ENCODE data around the gene TCEAL6. TPM values are rescaled to one million over a fixed set of nuclear protein-coding genes. Genes with fewer than 3 reads are reported as not detected.

The TCEAL6 gene
- polyA plus RNA-seq, 1 of the 3 experiments (the other 2 are of a cell fraction), result not detected

DNA sequence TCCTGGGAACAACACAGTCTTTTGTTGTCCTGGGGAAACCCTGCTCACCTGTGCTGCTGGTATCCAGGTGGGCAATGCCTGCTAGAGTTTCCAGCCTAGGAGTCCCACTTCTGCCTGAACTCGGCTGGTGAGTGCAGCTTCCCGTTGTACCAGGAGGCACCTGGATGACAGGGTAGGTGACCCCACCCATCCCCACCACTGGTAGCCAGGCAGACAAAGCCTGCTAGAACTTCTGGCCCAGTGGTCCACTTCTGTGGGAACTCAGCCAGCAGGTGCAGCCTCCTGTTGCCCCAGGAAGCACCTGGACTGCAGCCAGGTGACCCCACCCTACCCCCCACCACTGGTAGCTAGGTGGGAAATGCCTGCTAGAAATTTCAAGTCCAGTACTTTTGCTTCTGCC is 26.5 kb downstream of the TCEAL6 start (continued):
- TF ChIP-seq, protein P1, sequence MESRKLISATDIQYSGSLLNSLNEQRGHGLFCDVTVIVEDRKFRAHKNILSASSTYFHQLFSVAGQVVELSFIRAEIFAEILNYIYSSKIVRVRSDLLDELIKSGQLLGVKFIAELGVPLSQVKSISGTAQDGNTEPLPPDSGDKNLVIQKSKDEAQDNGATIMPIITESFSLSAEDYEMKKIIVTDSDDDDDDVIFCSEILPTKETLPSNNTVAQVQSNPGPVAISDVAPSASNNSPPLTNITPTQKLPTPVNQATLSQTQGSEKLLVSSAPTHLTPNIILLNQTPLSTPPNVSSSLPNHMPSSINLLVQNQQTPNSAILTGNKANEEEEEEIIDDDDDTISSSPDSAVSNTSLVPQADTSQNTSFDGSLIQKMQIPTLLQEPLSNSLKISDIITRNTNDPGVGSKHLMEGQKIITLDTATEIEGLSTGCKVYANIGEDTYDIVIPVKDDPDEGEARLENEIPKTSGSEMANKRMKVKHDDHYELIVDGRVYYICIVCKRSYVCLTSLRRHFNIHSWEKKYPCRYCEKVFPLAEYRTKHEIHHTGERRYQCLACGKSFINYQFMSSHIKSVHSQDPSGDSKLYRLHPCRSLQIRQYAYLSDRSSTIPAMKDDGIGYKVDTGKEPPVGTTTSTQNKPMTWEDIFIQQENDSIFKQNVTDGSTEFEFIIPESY (IDR thresholded peaks at IDR 0.05; ENCODE audit: borderline replicate concordance, low read depth), result no peak
- TF ChIP-seq CHD2 (IDR thresholded peaks at IDR 0.05; ENCODE audit: low read length, partially characterized antibody) (no peak), MEF2A (IDR thresholded peaks at IDR 0.05; ENCODE audit: borderline replicate concordance, low read depth) (no peak), MXI1 (IDR thresholded peaks at IDR 0.05; ENCODE audit: low read depth, low read length) (no peak)
- TF ChIP-seq, protein P2, sequence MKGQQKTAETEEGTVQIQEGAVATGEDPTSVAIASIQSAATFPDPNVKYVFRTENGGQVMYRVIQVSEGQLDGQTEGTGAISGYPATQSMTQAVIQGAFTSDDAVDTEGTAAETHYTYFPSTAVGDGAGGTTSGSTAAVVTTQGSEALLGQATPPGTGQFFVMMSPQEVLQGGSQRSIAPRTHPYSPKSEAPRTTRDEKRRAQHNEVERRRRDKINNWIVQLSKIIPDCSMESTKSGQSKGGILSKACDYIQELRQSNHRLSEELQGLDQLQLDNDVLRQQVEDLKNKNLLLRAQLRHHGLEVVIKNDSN (IDR thresholded peaks at IDR 0.05; ENCODE audit: borderline replicate concordance, low read depth), result no peak

DNA sequence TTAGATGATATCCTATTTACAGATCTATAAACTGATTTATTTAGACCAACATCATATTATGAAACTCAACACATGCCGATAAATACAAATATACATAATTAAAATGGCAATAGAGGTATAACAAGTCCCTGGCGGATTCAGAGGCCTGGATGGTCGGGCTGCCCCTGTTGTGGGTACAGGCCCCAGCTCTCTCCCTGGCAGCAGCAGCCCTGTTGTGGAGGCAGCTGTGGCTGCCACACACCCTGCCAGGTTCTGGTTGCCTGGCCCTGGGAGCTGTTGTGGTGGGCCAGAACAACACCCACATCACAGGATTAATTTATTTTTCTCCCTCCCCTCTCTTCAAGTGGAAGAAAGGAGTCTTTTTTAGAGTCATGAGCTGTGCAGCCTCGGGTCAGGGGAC is 28.9 kb downstream of the TCEAL6 start:
- Histone ChIP-seq H3K79me2 (ENCODE audit: insufficient read depth) (no peaks in the 10 kb centered on the region), H3K27me3 (ENCODE audit: insufficient read depth) (no peaks in the 10 kb centered on the region), H4K20me1 (ENCODE audit: insufficient read depth) (no peaks in the 10 kb centered on the region), H3K9me3 (no peaks in the 10 kb centered on the region), H3K4me3 (ENCODE audit: low read depth in 2 of 2, low read length in 1 of 2) (no peak overlapping the region), H3K4me1 (ENCODE audit: control insufficient read depth in 1 of 2, insufficient read depth in 2 of 2, low read depth in 1 of 2, low read length in 1 of 2) (no peaks in the 10 kb centered on the region), H3K9ac (no peak overlapping the region), H3K4me2 (no peak overlapping the region), H3K36me3 (replicated peaks in 1 of 2; ENCODE audit: control insufficient read depth in 1 of 2, insufficient read depth in 2 of 2, low read length in 1 of 2) (no peaks in the 10 kb centered on the region), H2AFZ (ENCODE audit: low read depth) (no peak overlapping the region), H3K27ac (ENCODE audit: low read depth in 2 of 2, low read length in 1 of 2) (no peak overlapping the region), H3F3A (replicated peaks; ENCODE audit: insufficient read depth) (no peaks in the 10 kb centered on the region), H3K9me2 (no peaks in the 10 kb centered on the region)
- WGBS (ENCODE audit: low lambda C conversion rate), result 3% methylated on average over 4 of the region's 4 CpGs
- TF ChIP-seq, protein P1 (IDR thresholded peaks at IDR 0.05; ENCODE audit: borderline replicate concordance, low read depth), result no peak
- TF ChIP-seq, protein P3, sequence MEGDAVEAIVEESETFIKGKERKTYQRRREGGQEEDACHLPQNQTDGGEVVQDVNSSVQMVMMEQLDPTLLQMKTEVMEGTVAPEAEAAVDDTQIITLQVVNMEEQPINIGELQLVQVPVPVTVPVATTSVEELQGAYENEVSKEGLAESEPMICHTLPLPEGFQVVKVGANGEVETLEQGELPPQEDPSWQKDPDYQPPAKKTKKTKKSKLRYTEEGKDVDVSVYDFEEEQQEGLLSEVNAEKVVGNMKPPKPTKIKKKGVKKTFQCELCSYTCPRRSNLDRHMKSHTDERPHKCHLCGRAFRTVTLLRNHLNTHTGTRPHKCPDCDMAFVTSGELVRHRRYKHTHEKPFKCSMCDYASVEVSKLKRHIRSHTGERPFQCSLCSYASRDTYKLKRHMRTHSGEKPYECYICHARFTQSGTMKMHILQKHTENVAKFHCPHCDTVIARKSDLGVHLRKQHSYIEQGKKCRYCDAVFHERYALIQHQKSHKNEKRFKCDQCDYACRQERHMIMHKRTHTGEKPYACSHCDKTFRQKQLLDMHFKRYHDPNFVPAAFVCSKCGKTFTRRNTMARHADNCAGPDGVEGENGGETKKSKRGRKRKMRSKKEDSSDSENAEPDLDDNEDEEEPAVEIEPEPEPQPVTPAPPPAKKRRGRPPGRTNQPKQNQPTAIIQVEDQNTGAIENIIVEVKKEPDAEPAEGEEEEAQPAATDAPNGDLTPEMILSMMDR (IDR thresholded peaks at IDR 0.05), result no peak
- TF ChIP-seq RFX5 (IDR thresholded peaks at IDR 0.05; ENCODE audit: low read length) (no peak), MXI1 (IDR thresholded peaks at IDR 0.05; ENCODE audit: low read depth, low read length) (no peak)
- TF ChIP-seq, protein P4, sequence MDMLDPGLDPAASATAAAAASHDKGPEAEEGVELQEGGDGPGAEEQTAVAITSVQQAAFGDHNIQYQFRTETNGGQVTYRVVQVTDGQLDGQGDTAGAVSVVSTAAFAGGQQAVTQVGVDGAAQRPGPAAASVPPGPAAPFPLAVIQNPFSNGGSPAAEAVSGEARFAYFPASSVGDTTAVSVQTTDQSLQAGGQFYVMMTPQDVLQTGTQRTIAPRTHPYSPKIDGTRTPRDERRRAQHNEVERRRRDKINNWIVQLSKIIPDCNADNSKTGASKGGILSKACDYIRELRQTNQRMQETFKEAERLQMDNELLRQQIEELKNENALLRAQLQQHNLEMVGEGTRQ (IDR thresholded peaks at IDR 0.05; ENCODE audit: borderline replicate concordance, low read depth, low read length), result no peak
- no peak for DNase-seq
- ChIA-PET POLR2A (no interaction called here), CTCF (no interaction called here)

Other genes with a start within 250 kb of the TCEAL6 start
- gene ZMAT1, start 210.5 kb downstream of the TCEAL6 start, polyA plus RNA-seq (2012; rRNA removed), result 3.8 and 5.5 TPM in 2 replicates
- 0.12 and 0.23 TPM in 2 replicates for gene TCEAL2, start 16.8 kb downstream of the TCEAL6 start, polyA plus RNA-seq (2012; rRNA removed)
- gene BEX5, start 13.5 kb upstream of the TCEAL6 start, polyA plus RNA-seq (2012; rRNA removed), result 0.10 and 0.12 TPM in 2 replicates
- not detected in 2 replicates for gene TCP11X1, start 72.8 kb upstream of the TCEAL6 start, polyA plus RNA-seq (2012; rRNA removed)
- not detected in 2 replicates for gene NXF2, start 104.7 kb upstream of the TCEAL6 start, polyA plus RNA-seq (2012; rRNA removed)

All from SK-N-SH (cell line).